ENCODE data around the gene TNFAIP1.

GRCh38 chr17:28386391-28386790, 50.8 kb downstream of the TNFAIP1 start:
- no peak for TF ChIP-seq CTCF (conservative IDR thresholded peaks at IDR 0.05 in 1 of 2, IDR thresholded peaks at IDR 0.05 in 1 of 2; ENCODE audit: extremely low read depth in 1 of 2, insufficient read depth in 1 of 2, low read depth in 1 of 2, low read length in 2 of 2)
- no peak for TF ChIP-seq EZH2 (IDR thresholded peaks at IDR 0.05; ENCODE audit: borderline replicate concordance, low read length)

Measured in mammary epithelial cell (primary cell).